OCI-LY1 (cell line): ENCODE measurements around the gene PPP1R17.

Experiments used
- H2AFZ ChIP-seq: fragments of 200-600 bp; sonication (generic), shearing (Covaris generic); 2 replicates; pipeline ENCODE4 v1.6.0; 2014; ENCODE audit warnings: antibody characterized with exemption, mild to moderate bottlenecking, low read length
- H3F3A ChIP-seq: fragments of 200-600 bp; sonication (generic), shearing (Covaris generic); 2 replicates; pipeline ENCODE4 v1.6.0; 2014; ENCODE audit warnings: mild to moderate bottlenecking, antibody characterized with exemption, low read length, moderate library complexity; ENCODE audit not compliant: insufficient read depth
- H3K27ac ChIP-seq: fragments of 200-600 bp; sonication (generic); 2 replicates; pipeline ENCODE4 v1.5.1; 2014; ENCODE audit warnings: low read length, mixed run types, mild to moderate bottlenecking, low read depth; ENCODE audit not compliant: poor library complexity, severe bottlenecking
- H3K27me3 ChIP-seq: fragments of 200-600 bp; sonication (generic); 2 replicates; pipeline ENCODE4 v1.6.0; 2014; ENCODE audit warnings: antibody characterized with exemption, mild to moderate bottlenecking, low read length, moderate library complexity; ENCODE audit not compliant: insufficient read depth
- H3K36me3 ChIP-seq: fragments of 200-600 bp; sonication (generic); 2 replicates; pipeline ENCODE4 v1.6.1; 2014; ENCODE audit warnings: mild to moderate bottlenecking, antibody characterized with exemption, low read length, moderate library complexity, mixed read lengths; ENCODE audit not compliant: insufficient read depth
- H3K4me1 ChIP-seq: fragments of 200-600 bp; sonication (generic); 2 replicates; pipeline ENCODE4 v1.5.1; 2014; ENCODE audit warnings: mild to moderate bottlenecking, low read length, moderate library complexity; ENCODE audit not compliant: insufficient read depth, severe bottlenecking
- H3K4me2 ChIP-seq: fragments of 200-600 bp; sonication (generic), shearing (Covaris generic); 2 replicates; pipeline ENCODE4 v1.6.1; 2014; ENCODE audit warnings: low read length
- H3K4me3 ChIP-seq: fragments of 200-600 bp; sonication (generic); 2 replicates; pipeline ENCODE4 v1.5.1; 2014; ENCODE audit warnings: low read length, low read depth, mild to moderate bottlenecking, mixed read lengths; ENCODE audit not compliant: poor library complexity, severe bottlenecking
- H3K79me2 ChIP-seq: fragments of 200-600 bp; shearing (Covaris generic); 2 replicates; pipeline ENCODE4 v1.6.1; 2016; ENCODE audit warnings: mixed run types, low read length, mixed read lengths; ENCODE audit not compliant: insufficient read depth
- H3K9ac ChIP-seq: fragments of 200-600 bp; sonication (generic), shearing (Covaris generic); 2 replicates; pipeline ENCODE4 v1.6.1; 2014; ENCODE audit warnings: mild to moderate bottlenecking, low read length, mixed read lengths
- H3K9me2 ChIP-seq: fragments of 200-600 bp; sonication (generic), shearing (Covaris generic); 2 replicates; pipeline ENCODE4 v1.6.1; 2014; ENCODE audit warnings: low read depth, mild to moderate bottlenecking, low read length, mixed read lengths
- H3K9me3 ChIP-seq: fragments of 200-600 bp; shearing (Covaris generic); 2 replicates; pipeline ENCODE4 v1.6.1; 2014; ENCODE audit warnings: low read length, mixed read lengths
- H4K20me1 ChIP-seq: fragments of 200-600 bp; sonication (generic), shearing (Covaris generic); 2 replicates; pipeline ENCODE4 v1.6.0; 2016; ENCODE audit warnings: mild to moderate bottlenecking, low read length; ENCODE audit not compliant: insufficient read depth
- EZH2 ChIP-seq: fragments of 200-600 bp; sonication (generic), shearing (Covaris generic); IDR thresholded peaks from 2 replicates; pipeline ENCODE4 v1.8.0; 2017; ENCODE audit warnings: borderline replicate concordance, mixed run types, mild to moderate bottlenecking, antibody characterized with exemption, low read length, moderate library complexity, mixed read lengths
- TF ChIP-seq, protein P1 (sequence below): fragments of 200-600 bp; sonication (generic), shearing (Covaris generic); IDR thresholded peaks from 2 replicates; pipeline ENCODE4 v1.5.1; 2017; ENCODE audit warnings: mild to moderate bottlenecking, antibody characterized with exemption, low read length, moderate library complexity, mixed read lengths

PPP1R17 gene

DNA sequence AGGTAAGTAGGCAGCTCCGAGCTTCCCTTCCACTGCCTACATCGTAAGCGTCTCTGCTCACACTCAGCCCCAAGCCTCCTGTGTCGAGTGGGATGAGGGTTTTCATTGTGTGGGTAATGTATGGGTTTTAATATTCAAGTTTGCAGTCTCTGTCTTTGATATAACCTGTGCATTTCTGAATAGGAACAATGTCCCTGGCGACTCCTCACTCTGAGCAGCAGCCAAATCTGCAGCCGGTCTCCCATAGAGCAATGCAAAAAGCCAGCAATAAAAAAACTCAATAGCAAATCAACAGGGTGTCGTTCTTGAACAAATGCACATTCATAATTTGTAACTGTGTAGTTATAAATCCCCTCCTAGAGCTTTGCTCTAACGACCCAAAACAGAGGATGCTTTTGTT is 33.4 kb downstream of the PPP1R17 start:
- Histone ChIP-seq H3K4me1 (no peaks in the 10 kb centered on the region), H3K36me3 (no peaks in the 10 kb centered on the region), H3K27ac (no peak overlapping the region), H3K9ac (no peak overlapping the region), H2AFZ (no peak overlapping the region), H3K4me3 (no peak overlapping the region), H3K79me2 (no peaks in the 10 kb centered on the region), H3K9me3 (no peaks in the 10 kb centered on the region), H3K4me2 (no peak overlapping the region), H3K9me2 (no peaks in the 10 kb centered on the region), H3F3A (no peaks in the 10 kb centered on the region), H4K20me1 (no peaks in the 10 kb centered on the region), H3K27me3 (no peaks in the 10 kb centered on the region)
- TF ChIP-seq, protein P1, sequence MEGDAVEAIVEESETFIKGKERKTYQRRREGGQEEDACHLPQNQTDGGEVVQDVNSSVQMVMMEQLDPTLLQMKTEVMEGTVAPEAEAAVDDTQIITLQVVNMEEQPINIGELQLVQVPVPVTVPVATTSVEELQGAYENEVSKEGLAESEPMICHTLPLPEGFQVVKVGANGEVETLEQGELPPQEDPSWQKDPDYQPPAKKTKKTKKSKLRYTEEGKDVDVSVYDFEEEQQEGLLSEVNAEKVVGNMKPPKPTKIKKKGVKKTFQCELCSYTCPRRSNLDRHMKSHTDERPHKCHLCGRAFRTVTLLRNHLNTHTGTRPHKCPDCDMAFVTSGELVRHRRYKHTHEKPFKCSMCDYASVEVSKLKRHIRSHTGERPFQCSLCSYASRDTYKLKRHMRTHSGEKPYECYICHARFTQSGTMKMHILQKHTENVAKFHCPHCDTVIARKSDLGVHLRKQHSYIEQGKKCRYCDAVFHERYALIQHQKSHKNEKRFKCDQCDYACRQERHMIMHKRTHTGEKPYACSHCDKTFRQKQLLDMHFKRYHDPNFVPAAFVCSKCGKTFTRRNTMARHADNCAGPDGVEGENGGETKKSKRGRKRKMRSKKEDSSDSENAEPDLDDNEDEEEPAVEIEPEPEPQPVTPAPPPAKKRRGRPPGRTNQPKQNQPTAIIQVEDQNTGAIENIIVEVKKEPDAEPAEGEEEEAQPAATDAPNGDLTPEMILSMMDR = no peak
- TF ChIP-seq EZH2 = no peak

DNA sequence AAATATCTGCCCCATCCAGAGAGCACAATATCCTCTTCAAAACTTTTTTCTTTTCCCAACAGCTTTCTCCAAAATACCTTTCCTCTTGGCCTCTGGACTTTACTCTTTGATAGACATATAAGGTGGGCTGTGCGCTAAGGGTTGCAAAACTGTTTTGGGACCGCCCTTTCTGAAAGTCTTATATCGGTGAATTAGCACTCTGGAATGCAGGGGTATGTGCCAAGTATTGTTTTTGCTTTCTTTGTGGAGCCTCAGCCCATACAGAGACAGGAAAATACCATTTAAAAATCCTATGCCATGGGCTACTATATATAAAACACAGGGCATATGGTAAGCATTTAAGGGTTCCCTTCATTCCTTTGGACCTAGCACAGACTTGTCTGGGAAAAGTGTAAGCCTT is 37.7 kb downstream of the PPP1R17 start:
- no peaks in the 10 kb centered on the region for H3F3A ChIP-seq
- H3K36me3 ChIP-seq = no peaks in the 10 kb centered on the region
- H3K79me2 ChIP-seq = no peaks in the 10 kb centered on the region
- H4K20me1 ChIP-seq = no peaks in the 10 kb centered on the region
- H3K4me3 ChIP-seq = no peak overlapping the region
- TF ChIP-seq EZH2 = no peak
- TF ChIP-seq, protein P1 = no peak
- H3K9me2 ChIP-seq = no peaks in the 10 kb centered on the region
- no peak overlapping the region for H3K9ac ChIP-seq
- H3K4me2 ChIP-seq = no peak overlapping the region
- H3K27ac ChIP-seq = no peak overlapping the region
- no peak overlapping the region for H2AFZ ChIP-seq
- H3K27me3 ChIP-seq = no peaks in the 10 kb centered on the region
- no peaks in the 10 kb centered on the region for H3K4me1 ChIP-seq
- no peaks in the 10 kb centered on the region for H3K9me3 ChIP-seq

DNA sequence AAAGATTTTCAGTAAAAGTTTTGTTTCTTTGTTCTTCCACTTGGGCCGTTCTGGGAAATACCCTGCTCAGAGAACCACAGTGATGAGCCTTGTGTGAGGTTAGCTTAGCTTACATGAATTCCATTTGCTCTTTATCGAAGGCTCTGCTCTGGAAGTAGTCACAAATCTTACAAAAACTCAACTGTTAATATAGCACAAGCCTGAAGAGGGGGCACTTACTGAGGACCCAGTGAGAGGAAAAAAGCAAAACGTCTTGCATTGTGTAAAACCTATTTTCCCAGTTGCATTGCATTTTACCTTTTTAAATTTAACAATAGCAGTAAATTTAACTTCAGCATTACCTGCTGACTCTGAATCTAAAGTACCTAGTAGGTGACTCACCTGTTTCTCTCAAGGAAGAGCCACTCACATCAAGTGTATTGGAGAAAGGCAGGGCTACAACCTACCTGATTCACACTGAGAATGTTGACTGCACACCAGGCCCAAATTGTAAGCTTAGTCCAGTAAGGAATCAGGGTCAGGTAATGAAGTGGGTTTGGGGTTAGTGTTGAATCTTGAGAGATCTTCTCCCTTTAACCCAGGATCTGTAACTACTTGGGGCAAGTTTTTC is 42.3 kb downstream of the PPP1R17 start:
- H3K4me2 ChIP-seq = no peak overlapping the region
- no peak for TF ChIP-seq EZH2
- TF ChIP-seq, protein P1 = peak; percentile 32; the same call in 1 of the 2 replicates
- H3F3A ChIP-seq = no peaks in the 10 kb centered on the region
- no peaks in the 10 kb centered on the region for H3K9me2 ChIP-seq
- H3K9me3 ChIP-seq = no peaks in the 10 kb centered on the region
- no peak overlapping the region for H3K9ac ChIP-seq
- H2AFZ ChIP-seq = no peak overlapping the region
- H3K4me3 ChIP-seq = no peak overlapping the region
- H4K20me1 ChIP-seq = no peaks in the 10 kb centered on the region
- H3K27ac ChIP-seq = no peak overlapping the region
- no peaks in the 10 kb centered on the region for H3K4me1 ChIP-seq
- no peaks in the 10 kb centered on the region for H3K36me3 ChIP-seq
- H3K27me3 ChIP-seq = no peaks in the 10 kb centered on the region; the same call in 1 of the 2 replicates
- H3K79me2 ChIP-seq = no peaks in the 10 kb centered on the region
